GM12878 (cell line): Measurements from ENCODE around the gene CFAP74. TPM values are rescaled to one million over a fixed set of nuclear protein-coding genes. Genes with fewer than 3 reads are reported as not detected.

Experiments used
- ASH2L ChIP-seq: fragments of 300-600, 200-600 bp; sonication (generic); IDR thresholded peaks from 2 replicates; pipeline ENCODE4 v1.6.1; 2017; ENCODE audit warnings: low read depth, mild to moderate bottlenecking, borderline replicate concordance
- CEBPZ ChIP-seq: fragments of 150-350 bp; IDR thresholded peaks from 2 replicates; pipeline ENCODE4 v1.6.1; 2016; ENCODE audit warnings: low read depth, low read length
- CHD2 ChIP-seq: IDR thresholded peaks from 2 replicates; pipeline ENCODE4 v1.6.1; 2011; ENCODE audit warnings: low read depth, low read length, improper control_type of control experiment, borderline replicate concordance
- CTCF ChIP-seq, 3 experiments: IDR thresholded peaks in 2 of 3; conservative IDR thresholded peaks in 1 of 3; 2 replicates each; pipeline ENCODE4 v1.5.1; 2011; ENCODE audit warnings: low read depth in 3 of 3, low read length in 3 of 3, mild to moderate bottlenecking in 3 of 3, control low read depth in 2 of 3, moderate library complexity in 2 of 3, inconsistent platforms in 1 of 3, mixed read lengths in 1 of 3; ENCODE audit not compliant: control insufficient read depth in 2 of 3, insufficient read depth in 1 of 3; ENCODE audit errors: extremely low read depth in 1 of 3
- E2F4 ChIP-seq: IDR thresholded peaks from 2 replicates; pipeline ENCODE4 v1.6.1; 2012; ENCODE audit warnings: low read depth, low read length, improper control_type of control experiment
- IRF3 ChIP-seq: fragments of 450-650 bp; IDR thresholded peaks from 2 replicates; pipeline ENCODE4 v1.6.1; 2014; ENCODE audit warnings: mild to moderate bottlenecking
- KDM1A ChIP-seq: fragments of 200-600 bp; sonication (generic); IDR thresholded peaks from 2 replicates; pipeline ENCODE4 v1.6.1; 2016; ENCODE audit warnings: borderline replicate concordance
- LARP7 ChIP-seq: fragments of 450-650 bp; IDR thresholded peaks from 2 replicates; pipeline ENCODE4 v1.6.1; 2017; ENCODE audit warnings: mild to moderate bottlenecking
- NR2C2 ChIP-seq: IDR thresholded peaks from 2 replicates; pipeline ENCODE4 v1.6.1; 2011; ENCODE audit warnings: borderline replicate concordance, low read depth; ENCODE audit not compliant: control insufficient read depth, insufficient read length
- RAD21 ChIP-seq: IDR thresholded peaks from 2 replicates; pipeline ENCODE4 v1.6.1; 2011; ENCODE audit warnings: mild to moderate bottlenecking, low read depth, low read length, moderate library complexity; ENCODE audit not compliant: insufficient read depth
- RAD51 ChIP-seq: fragments of 450-650 bp; IDR thresholded peaks from 2 replicates; pipeline ENCODE4 v1.6.1; 2016; ENCODE audit warnings: moderate library complexity, mild to moderate bottlenecking, inconsistent platforms
- SP1 ChIP-seq: IDR thresholded peaks from one replicate; pipeline ENCODE4 v1.6.1; 2011; ENCODE audit warnings: low read depth, low read length
- SPI1 ChIP-seq: IDR thresholded peaks from 2 replicates; pipeline ENCODE4 v1.6.1; 2011; ENCODE audit warnings: low read depth, mild to moderate bottlenecking, low read length, moderate library complexity, borderline replicate concordance; ENCODE audit not compliant: insufficient read depth
- SRF ChIP-seq, 2 experiments: IDR thresholded peaks; 2 replicates each; pipeline ENCODE4 v1.6.1; 2011; ENCODE audit warnings: low read depth in 2 of 2, low read length in 2 of 2, mild to moderate bottlenecking in 1 of 2, moderate library complexity in 1 of 2
- ZZZ3 ChIP-seq: IDR thresholded peaks from 2 replicates; pipeline ENCODE4 v1.6.1; 2011; ENCODE audit warnings: low read depth; ENCODE audit not compliant: control insufficient read depth, insufficient read length
- polyA plus RNA-seq, 11 experiments: library from polyadenylated mRNA; depleted of rRNA in 4 of 11; unstranded in 6 of 11; stranded (reverse) in 5 of 11; fragments of >200 nt; fragmentation: Nextera tagmentation in 4 of 11; fragmentation: Illumina TruSeq in 1 of 11; extraction: Ambion mirVana in 4 of 11; extraction: Trizol in 1 of 11; gene quantifications; 1 replicate in 1 of 11; 2 replicates in 10 of 11; pipeline versions ENCODE4 v1.2.1 to v1.2.3, GENCODE V29; 2011 to 2016; ENCODE audit warnings: inconsistent platforms in 2 of 11, missing spikeins in 2 of 11, low read depth in 1 of 11
- total RNA-seq, 4 experiments: library from RNA; depleted of rRNA in 3 of 4; stranded (reverse); fragments of >200 nt in 3 of 4; fragmentation: Illumina TruSeq in 1 of 4; extraction: Trizol in 1 of 4; gene quantifications; 2 replicates each; pipeline versions ENCODE4 v1.2.1 to v1.2.3, GENCODE V29; 2013 to 2021
- TF ChIP-seq, protein P1 (sequence below): IDR thresholded peaks from 2 replicates; pipeline ENCODE4 v1.6.1; 2012; ENCODE audit warnings: mild to moderate bottlenecking, low read depth, low read length

CFAP74 gene
- total and polyA plus RNA-seq, 10 of the 15 experiments (the other 5 are each of a cell fraction or from before 2014, with no cell fraction given): 0.01 TPM; not detected in 9

GRCh38 chr1:2044510-2045319 is 41.1 kb upstream of the CFAP74 start (continued):
- TF ChIP-seq CEBPZ (no peak), NR2C2 (no peak), RAD21 (peak; percentile 53), ZZZ3 (no peak), SPI1 (no peak), KDM1A (no peak), ASH2L (no peak), LARP7 (peak; percentile 42; the same call in 1 of the 2 replicates), CTCF (IDR thresholded peaks at IDR 0.05 in 2 of 3, conservative IDR thresholded peaks at IDR 0.05 in 1 of 3; ENCODE audit: control insufficient read depth in 2 of 3, extremely low read depth in 1 of 3, insufficient read depth in 1 of 3, low read depth in 3 of 3, low read length in 3 of 3) (peak; percentile 65 to 69 (median 69); a peak in 5 of 6 replicates), SP1 (no peak), E2F4 (no peak), RAD51 (no peak), SRF (IDR thresholded peaks at IDR 0.05; ENCODE audit: low read depth in 2 of 2, low read length in 2 of 2) (no peak), CHD2 (no peak), IRF3 (no peak)
- TF ChIP-seq, protein P1, sequence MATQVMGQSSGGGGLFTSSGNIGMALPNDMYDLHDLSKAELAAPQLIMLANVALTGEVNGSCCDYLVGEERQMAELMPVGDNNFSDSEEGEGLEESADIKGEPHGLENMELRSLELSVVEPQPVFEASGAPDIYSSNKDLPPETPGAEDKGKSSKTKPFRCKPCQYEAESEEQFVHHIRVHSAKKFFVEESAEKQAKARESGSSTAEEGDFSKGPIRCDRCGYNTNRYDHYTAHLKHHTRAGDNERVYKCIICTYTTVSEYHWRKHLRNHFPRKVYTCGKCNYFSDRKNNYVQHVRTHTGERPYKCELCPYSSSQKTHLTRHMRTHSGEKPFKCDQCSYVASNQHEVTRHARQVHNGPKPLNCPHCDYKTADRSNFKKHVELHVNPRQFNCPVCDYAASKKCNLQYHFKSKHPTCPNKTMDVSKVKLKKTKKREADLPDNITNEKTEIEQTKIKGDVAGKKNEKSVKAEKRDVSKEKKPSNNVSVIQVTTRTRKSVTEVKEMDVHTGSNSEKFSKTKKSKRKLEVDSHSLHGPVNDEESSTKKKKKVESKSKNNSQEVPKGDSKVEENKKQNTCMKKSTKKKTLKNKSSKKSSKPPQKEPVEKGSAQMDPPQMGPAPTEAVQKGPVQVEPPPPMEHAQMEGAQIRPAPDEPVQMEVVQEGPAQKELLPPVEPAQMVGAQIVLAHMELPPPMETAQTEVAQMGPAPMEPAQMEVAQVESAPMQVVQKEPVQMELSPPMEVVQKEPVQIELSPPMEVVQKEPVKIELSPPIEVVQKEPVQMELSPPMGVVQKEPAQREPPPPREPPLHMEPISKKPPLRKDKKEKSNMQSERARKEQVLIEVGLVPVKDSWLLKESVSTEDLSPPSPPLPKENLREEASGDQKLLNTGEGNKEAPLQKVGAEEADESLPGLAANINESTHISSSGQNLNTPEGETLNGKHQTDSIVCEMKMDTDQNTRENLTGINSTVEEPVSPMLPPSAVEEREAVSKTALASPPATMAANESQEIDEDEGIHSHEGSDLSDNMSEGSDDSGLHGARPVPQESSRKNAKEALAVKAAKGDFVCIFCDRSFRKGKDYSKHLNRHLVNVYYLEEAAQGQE: no peak
- TF ChIP-seq, all 136 proteins: peak for 8
